Prostate gland (tissue), 2 donors: ENCODE measurements around the gene LRSAM1. TPM values are rescaled to one million over a fixed set of nuclear protein-coding genes. Genes with fewer than 3 reads are reported as not detected.

Experiments
- DNase-seq: peaks from one replicate; pipeline ENCODE4 v3.0.0-alpha.2; 2019; ENCODE audit warnings: low spot score
- H3K27ac ChIP-seq, 2 donors: fragments of 200-600 bp; sonication (generic); 2 replicates each; pipeline ENCODE4 v1.5.1; 2017 to 2019
- H3K27me3 ChIP-seq: fragments of 200-600 bp; sonication (generic); replicated peaks from 2 replicates; pipeline ENCODE4 v1.5.1; 2019; ENCODE audit not compliant: insufficient read depth
- H3K36me3 ChIP-seq, 2 donors: fragments of 200-600 bp; sonication (generic); 1 replicate in 1 of 2; 2 replicates in 1 of 2; pipeline versions ENCODE4 v1.5.1 to v1.8.1; 2017 to 2019
- H3K4me1 ChIP-seq: fragments of 200-600 bp; sonication (generic); replicated peaks from 2 replicates; pipeline ENCODE4 v1.5.1; 2019
- H3K4me3 ChIP-seq, 2 donors: fragments of 200-600 bp; sonication (generic); 2 replicates each; pipeline ENCODE4 v1.5.1; 2017 to 2019
- H3K9me3 ChIP-seq: fragments of 200-600 bp; sonication (generic); 2 replicates; pipeline ENCODE4 v1.5.1; 2017
- CTCF ChIP-seq, 4 experiments: fragments of 200-600 bp in 2 of 4; fragments of 450-650 bp in 2 of 4; sonication (generic) in 2 of 4; IDR thresholded peaks; 1 replicate in 3 of 4; 2 replicates in 1 of 4; pipeline ENCODE4 v1.5.1; 2016 to 2019; ENCODE audit warnings: antibody characterized with exemption in 4 of 4, mild to moderate bottlenecking in 2 of 4, moderate library complexity in 2 of 4
- POLR2A ChIP-seq: fragments of 450-650 bp; IDR thresholded peaks from one replicate; pipeline ENCODE4 v1.6.1; 2016; ENCODE audit warnings: antibody characterized with exemption, mild to moderate bottlenecking
- POLR2AphosphoS5 ChIP-seq: sonication (generic); formaldehyde crosslinking; IDR thresholded peaks from one replicate; pipeline ENCODE4 v1.6.1; 2017; ENCODE audit warnings: antibody characterized with exemption
- WGBS: methylation state at CpG from one replicate; pipeline ENCODE4 v1.1.5; 2018; 5-methylcytosine and 5-hydroxymethylcytosine counted together
- intact Hi-C: fragments of 100-400 bp; cut with DNase I; formaldehyde crosslinking; loops from one replicate; pipeline ENCODE4 v1.14.2; 2022
- total RNA-seq, 2 donors: library from RNA; depleted of rRNA; stranded (reverse); fragments of >200 nt; gene quantifications; one replicate each; pipeline ENCODE4 v1.1.0, GENCODE V29; 2016

Gene LRSAM1
- total RNA-seq, 2 donors from 2014 or later: 14.8 to 30.5 TPM

DNA sequence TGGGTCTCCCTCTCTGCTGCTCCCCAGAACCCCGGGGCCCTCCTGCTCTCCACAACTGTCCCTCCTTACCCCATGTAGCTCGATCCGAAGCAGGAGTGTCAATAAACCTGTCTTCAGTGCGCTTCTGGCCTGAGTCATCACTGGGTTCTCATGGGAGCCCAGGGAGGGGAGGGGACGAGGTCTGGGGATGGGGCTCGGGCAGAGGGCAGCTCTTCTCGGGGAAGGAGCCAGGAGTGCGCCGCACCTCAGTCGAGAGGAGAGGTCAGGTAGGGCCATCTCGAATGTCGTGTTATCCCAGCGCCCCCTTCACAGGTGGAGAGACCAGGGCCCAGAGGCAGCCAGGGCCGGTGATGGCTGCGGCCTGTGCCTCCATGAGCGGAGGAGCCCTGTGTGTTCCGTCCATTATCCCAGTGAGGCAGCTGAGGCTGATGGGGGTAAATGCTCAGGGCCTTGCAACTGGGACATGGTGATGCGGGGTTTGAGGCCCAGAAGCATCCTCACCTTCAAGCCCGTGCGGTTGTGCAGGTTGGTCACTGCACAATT is 52.1 kb downstream of the LRSAM1 start:
- Histone ChIP-seq H3K4me3 (no peak overlapping the region), H3K4me1 (peaks cover 8% of the 10 kb centered on the region), H3K27me3 (no peaks in the 10 kb centered on the region), H3K36me3 (peaks cover 5 to 15% of the 10 kb centered on the region in 2 donors), H3K27ac (peak overlapping the region in 1 of 2 donors; percentile 67), H3K9me3 (no peaks in the 10 kb centered on the region)
- WGBS: 85% methylated on average over 19 of the region's 20 CpGs
- no peak for TF ChIP-seq POLR2AphosphoS5
- TF ChIP-seq POLR2A: no peak
- no peak for TF ChIP-seq CTCF (IDR thresholded peaks at IDR 0.05)
- intact Hi-C loops: loop anchor here (10.0 kb wide), 1 partner anchor 411 kb away; the partner anchor contains the start of gene ST6GALNAC4
- no peak for DNase-seq

DNA sequence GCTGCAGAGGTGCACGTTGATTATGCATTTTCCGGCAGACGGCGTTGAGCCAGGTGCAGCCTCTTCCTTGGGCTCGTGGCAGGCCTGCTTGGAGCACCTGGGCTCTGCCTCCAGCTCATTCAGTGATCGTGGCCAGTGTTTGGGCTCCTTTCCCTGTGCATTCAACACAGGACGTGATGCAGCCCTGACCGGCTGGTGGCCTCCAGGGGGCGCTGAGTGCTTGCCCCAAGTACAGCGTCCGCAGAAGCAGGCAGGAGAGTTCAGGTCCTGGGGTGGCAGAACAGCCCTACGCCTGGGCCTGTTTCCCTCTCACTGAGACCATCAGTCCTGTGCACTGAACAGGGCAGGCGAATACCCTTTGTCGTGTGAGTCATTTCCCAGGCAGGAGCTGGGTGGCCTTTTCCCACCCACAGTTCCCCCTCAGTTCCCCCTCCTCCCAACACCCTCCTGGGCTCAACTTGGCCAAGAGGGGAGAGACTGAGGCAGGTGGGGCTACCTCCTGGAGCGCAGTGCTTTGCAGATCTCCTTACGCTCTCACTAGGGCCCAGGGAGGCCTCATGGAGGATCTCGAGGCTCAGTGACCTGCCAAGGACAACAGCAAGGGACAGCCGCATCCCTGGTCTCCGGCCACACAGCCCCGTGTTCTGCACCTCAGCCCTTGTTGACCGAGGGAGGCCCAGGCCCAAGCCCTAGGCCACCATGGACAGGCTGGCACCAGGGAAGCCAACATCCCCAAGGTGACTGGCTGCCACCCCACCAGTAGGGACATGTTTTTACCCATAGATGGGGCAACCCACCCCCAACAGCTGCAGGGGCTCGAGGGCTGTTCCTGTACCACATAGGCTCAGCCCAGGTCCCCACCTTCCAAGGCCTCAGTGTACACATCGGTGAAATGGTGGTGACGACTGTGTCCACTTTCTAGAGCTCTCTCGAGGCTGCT is 52.9 kb downstream of the LRSAM1 start:
- WGBS: 45% methylated on average over 21 of the region's 25 CpGs
- peaks cover 11 to 22% of the 10 kb centered on the region in 2 donors for H3K36me3 ChIP-seq
- DNase-seq: peak; percentile 88

GRCh38 chr9:127504887-127505251 is 53.6 kb downstream of the LRSAM1 start:
- H3K27ac ChIP-seq: peak overlapping the region; percentile 55 to 67
- 56% methylated on average over 8 of the region's 8 CpGs for WGBS
- peaks cover 11 to 22% of the 10 kb centered on the region in 2 donors for H3K36me3 ChIP-seq

More for the DNA sequence above, 52.9 kb downstream of the LRSAM1 start:
- Histone ChIP-seq H3K27me3 (no peaks in the 10 kb centered on the region), H3K4me1 (peaks cover 8% of the 10 kb centered on the region), H3K4me3 (no peak overlapping the region), H3K9me3 (no peaks in the 10 kb centered on the region), H3K27ac (peak overlapping the region; percentile 55 to 67)
- intact Hi-C loops: loop anchor here (1.0 to 10.0 kb wide), 3 partner anchors 35 to 411 kb away; partner anchors contain the start of gene ST6GALNAC4
- TF ChIP-seq POLR2AphosphoS5 (peak; percentile 64), CTCF (IDR thresholded peaks at IDR 0.05) (peak; percentile 81 to 96 (median 90)), POLR2A (no peak)

DNA sequence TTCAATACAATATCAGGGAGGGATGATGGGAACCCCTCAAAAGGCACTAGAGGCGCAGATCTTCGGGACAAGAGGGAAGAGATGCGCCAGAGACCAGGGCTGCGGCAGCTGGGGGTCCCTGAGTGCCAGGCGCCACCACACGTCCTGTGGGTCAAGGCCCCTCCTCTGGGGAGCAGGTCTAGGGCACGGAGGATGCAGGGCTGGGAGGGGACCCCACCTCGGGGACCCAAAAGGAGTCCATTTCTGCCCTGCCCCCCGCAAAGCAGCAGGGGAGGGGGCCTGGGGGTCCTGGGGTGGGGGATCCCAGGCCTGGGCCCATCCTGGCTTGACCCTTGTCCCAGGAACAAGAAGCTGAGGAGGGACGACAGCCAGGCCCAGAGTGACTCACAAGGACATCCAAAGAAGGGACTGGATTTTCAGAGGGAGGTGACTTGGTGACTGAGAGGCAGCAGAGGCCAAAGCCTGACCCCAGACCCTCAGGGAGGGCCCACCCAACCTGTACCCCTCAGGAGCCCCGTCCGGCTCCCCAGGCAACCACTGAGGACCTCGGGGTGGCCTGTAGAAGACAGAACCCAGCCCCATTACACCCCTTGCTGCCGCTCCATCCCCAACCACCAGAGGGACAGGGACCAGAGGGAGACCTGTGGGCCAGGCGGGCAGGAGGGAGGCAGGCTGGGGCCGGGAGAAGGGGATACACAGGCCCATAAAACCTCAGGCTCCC is 54.2 kb downstream of the LRSAM1 start:
- intact Hi-C loops: loop anchor here (2.0 to 10.0 kb wide), 3 partner anchors 33 to 409 kb away; partner anchors contain the start of gene ST6GALNAC4

More at GRCh38 chr9:127504887-127505251, 53.6 kb downstream of the LRSAM1 start:
- Histone ChIP-seq H3K27me3 (no peaks in the 10 kb centered on the region), H3K4me1 (peaks cover 8% of the 10 kb centered on the region), H3K4me3 (no peak overlapping the region), H3K9me3 (no peaks in the 10 kb centered on the region)
- DNase-seq: no peak
- intact Hi-C loops: loop anchor here (1.0 to 10.0 kb wide), 4 partner anchors 34 to 410 kb away; partner anchors contain the start of gene ST6GALNAC4
- TF ChIP-seq POLR2A (no peak), POLR2AphosphoS5 (no peak), CTCF (IDR thresholded peaks at IDR 0.05) (no peak)

More for the DNA sequence above, 54.2 kb downstream of the LRSAM1 start:
- peaks cover 11 to 22% of the 10 kb centered on the region in 2 donors for H3K36me3 ChIP-seq
- H3K4me3 ChIP-seq: no peak overlapping the region
- H3K27me3 ChIP-seq: no peaks in the 10 kb centered on the region
- no peaks in the 10 kb centered on the region for H3K9me3 ChIP-seq
- no peak for TF ChIP-seq POLR2A
- peak in 3 of 4 experiments; percentile 15 to 62 (median 54) for TF ChIP-seq CTCF (IDR thresholded peaks at IDR 0.05)
- peaks cover 8% of the 10 kb centered on the region for H3K4me1 ChIP-seq
- H3K27ac ChIP-seq: peak overlapping the region; percentile 55 to 67
- 78% methylated on average over 16 of the region's 16 CpGs for WGBS
- DNase-seq: no peak
